Hematopoietic multipotent progenitor cell treated with erythropoietin and hydrocortisone succinate and interleukin-3 and kit ligand, for 15 days (in vitro differentiated cells): Measurements from ENCODE around the gene ASL.
"Not testable (repeated sequence)": the region's sequence is repeated elsewhere in the genome, so short reads cannot be mapped to it uniquely, and the experiment has no call there.

Source experiments
- DNase-seq: peaks from one replicate; pipeline ENCODE4 v3.0.0-alpha.2; 2015; ENCODE audit warnings: low spot score

The ASL gene

DNA sequence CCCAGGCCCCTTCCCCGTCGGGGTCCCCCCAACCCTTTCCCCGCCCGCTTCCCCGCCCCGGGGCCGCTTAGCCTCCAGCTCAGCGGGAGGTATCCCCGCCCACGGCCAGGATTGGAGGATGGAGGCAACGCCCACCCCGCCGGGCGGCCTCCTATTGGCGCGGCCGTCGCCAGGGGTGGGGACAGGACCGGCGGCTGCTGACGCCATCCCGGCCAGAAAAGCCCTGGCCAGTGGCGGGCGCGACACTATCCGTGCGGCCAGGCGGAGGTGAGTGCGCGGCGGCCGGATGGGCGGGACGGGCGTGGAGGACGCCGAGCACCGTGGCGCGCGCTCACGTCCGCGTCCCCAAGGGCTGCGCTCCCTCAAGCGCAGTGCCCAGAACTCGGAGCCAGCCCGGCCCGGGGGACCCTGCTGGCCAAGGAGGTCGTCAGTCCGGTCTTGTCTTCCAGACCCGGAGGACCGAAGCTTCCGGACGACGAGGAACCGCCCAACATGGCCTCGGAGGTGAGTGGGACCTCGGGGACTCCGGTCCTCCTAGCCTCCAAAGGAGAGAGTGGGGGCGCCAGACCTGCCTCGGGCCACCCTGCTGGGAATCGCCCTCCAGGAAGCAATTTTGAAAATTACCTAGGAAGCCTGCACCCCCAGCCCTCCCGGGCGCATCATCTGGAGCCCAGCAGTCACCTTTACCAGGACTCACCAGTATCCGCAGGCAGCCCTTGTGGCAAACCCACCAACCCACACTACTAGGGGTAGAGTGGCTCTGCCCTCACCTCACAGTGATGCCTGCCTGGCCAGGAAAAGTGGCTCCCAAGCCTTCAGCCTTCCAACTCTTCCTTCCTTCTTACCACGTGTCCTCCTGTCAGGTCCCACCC lies at the start of gene ASL:
ASL (plus strand) TSS at position 230 of the 872 bp plus-strand sequence; CDS start at position 493, 263 bp downstream.
- peak; percentile 92 for DNase-seq

DNA sequence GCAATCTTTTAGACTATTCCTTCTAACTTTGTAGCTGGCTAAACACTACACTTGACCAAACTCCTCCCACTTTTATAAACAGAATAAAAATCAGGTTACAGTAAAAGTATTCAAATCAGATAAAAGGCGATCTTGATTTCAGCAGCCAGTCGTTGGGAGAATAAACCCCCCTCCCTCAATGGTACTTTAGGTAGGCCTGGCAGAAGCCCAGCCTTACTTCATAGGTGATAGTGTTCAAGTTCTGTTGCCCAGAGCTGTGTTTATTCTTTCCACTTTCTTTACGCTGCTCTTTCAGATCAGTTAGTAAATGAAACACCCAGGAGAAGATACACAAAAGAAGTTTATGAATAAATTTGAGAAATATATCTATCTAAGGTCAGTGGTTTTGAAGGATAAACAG lies 47.3 kb upstream of the ASL start:
- DNase-seq = not testable (repeated sequence)

DNA sequence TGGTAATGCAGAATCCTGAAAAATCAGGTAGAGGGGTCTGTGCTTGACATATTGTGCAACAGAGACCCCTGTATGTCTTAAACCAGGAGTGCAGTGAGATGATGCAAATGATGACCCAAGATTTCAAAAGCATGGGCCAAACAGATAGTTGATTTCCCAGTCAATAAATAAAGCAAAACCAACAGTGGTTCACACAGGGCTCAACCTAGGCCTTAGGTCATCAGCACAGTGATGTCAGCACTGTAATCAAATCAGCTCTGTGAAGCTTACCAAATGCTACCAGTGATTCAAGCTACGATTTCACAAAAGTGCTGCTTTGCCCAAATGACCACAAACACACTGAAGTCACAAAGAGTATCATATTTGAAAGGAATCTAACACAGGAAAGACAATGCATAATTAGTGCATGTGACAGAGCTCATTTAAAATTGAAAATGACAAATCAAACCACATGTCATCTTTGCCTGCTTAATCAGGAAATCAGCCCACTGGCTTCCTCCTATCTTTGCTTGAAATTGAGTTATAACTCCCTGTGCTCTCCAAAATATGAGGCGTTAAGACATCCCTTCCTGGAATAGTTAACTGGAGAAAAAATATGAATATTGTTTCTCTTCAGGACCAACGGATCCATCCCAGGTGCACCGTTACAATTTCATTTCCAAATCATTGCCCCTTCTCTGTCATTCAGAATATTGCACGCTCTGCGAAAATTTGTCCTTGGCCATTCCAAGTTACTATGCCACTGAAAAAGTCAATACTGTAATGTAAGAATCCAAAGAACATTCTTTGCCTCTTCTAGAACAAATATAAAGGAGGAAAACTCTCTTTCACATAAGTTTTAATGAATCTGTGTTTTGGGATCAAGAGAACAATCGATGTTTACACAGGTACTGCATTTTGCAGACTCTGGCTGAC lies 41.9 kb upstream of the ASL start:
- DNase-seq = no peak

DNA sequence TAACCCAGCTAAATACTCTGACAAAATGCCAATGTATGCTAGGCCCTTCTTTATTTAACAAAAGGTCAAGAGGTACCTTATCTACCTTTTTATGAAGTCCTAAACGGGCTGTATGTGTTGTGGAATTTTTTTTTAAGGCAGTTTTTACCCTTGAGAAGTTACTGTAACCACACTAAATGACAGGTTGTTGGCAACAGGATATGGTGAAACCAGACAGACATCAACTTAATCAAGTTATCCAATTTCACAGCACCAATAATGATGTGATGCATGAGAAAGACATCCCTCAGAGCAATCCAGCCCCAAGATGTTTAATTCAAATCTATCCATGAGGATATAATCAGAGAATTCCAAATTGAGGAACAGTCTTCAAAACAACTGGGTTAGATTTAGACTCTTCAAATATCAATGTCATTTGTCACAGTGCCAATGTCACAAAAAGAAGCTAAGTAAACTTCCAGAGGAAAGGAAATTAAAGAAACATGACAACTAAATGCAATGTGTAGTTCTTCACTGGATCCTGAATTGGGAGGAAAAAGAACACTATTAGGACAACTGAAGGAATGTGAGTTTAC lies 41.1 kb upstream of the ASL start:
- DNase-seq = not testable (repeated sequence)

DNA sequence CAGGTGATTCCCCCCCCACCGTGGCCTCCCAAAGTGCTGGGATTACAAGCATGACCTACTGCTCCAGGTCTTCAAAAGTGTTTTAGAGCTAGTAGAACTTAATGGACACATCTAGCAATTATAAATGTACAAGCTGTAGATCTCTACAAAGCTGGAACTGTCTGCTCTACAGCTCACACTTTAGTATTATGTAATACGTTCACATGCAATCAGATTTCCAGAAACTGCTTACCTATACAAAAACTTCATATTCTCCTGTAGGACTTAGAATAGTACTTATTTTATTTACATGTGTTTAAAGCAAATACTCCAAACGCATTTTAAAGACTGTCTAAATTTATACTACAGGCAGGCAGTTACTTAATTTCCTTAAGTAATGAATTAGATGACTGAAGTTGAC lies 39.2 kb upstream of the ASL start:
- no peak for DNase-seq

DNA sequence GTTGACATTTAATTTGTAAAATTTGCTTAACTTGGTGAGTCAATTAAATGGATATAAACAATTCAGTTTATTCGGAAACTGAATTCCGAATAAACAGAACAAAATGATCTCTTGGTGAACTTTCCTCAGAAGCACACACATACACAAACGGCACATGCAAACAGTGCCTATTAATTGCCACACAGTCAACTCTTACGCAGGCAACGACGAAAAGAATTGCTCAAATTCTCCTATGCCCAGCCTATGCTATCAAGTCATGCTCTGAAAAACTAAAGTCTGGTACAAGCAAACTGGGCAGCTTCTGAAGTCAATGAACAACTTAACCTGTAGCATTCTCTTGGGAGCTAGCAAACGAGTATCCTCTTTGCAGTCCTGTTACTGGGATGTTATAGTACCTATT lies 38.8 kb upstream of the ASL start:
- DNase-seq = no peak

DNA sequence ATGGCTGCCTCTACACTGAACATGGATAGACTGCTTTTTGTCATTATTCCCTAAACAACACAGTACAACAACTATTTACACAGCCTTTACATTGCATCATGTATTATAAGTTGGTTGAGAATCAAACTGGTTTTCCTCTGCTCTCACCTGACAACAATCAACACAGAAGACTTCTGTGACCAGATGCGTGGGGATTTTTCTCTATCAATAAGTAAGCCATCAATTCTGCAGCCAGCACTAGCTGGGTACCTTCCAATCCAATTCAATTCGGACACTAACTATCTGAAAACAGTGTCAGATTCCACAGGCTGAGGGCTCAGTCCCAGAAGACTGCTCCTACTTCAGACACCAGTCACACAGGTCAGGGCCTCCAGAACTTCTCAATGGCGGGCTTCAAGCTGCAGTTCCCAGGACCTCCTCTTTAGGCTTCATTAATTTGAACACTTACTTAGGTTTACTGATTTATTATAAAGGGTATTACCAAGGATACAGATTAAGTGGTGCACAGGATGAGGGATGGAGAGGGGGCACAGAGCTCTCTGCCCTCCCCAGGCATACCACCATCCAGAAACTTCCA lies 36.4 kb upstream of the ASL start:
- no peak for DNase-seq

DNA sequence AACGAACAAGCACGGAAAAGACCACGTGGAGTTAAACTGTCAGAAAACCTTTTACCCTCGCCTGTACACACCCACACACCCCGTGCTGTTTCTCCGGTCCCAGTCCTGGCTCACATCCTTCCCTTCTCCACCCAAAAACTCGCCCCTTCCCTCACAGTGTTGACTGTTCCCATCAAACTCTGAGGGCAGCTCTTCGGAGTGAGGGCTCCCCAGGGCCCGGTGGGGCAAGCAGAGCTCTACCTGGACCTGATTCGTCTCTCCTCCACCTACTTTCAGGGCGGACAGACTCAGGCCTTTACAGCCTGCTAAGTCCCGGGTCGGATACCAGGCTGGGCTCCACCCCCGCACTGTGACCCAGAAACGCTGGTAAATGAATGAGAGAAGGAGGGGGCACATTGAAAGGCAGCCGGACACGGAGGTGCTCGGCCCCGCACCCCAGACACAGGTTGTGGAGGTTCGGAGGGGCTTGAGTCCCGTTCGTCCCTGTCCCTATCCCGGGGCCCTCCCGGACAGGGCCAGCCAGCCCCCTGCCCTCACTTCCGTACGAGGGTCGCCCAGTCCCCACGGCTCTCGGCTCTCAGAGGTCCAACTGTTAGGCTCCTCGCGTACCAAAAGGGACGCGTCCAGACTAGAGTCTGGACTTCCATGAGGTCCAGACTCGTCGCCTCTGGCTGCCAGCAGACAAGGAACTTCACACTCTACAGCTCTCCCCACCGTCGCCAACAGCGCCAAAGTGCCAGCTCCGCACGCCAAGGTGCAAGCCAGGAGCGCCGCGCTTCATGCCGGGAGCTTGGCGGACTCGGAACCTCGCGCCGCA lies 31.7 kb upstream of the ASL start:
- DNase-seq = no peak

DNA sequence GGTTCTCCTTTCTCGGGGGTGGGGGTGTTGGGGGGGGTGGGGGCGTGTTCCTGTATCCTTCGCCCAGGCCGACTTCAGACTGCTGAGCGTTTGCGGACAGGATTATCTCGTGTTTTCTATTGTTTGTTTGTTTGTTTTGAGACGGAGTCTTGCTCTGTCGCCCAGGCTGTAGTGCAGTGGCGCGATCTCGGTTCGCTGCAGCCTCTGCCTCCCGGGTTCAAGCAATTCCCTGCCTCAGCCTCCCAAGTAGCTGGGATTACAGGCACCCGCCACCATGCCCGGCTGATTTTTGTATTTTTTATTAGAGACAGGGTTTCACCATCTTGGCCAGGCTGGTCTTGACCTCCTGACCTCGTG lies 31.1 kb upstream of the ASL start:
- not testable (repeated sequence) for DNase-seq

DNA sequence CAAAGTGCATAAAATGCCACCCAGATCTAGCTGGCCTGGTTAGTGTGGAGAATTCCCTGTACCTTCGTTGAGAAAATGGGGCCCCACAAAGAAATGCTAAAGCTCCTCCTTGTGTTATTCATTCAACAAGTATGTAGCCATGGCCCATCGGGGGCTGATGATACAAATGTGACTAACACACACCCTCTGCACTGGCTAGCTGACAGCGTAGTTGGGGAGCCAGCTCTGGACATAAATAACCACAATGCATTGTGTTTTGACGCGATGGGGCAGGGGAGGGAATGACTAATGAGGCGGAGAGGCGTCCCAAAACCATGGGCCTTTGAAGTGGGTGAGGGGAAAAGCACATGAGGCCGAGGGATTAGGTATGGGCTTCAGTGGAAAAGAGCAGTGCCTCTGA lies 28.2 kb upstream of the ASL start:
- no peak for DNase-seq

DNA sequence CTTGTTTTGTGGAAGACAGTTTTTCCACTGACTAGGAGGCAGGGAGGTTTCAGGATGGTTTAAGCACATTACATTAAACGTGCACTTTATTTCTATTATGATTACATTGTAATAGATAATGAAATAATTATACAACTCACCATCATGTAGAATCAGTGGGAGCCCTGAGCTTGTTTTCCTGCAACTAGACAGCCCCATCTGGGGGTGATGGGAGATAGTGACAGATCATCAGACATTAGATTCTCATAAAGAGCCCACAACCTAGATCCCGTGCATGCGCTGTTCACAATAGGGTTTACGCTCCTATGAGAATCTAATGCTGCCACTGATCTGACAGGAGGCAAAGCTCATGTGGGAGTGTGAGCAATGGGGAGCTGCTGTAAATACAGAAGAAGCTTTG lies 25.7 kb upstream of the ASL start:
- DNase-seq = not testable (repeated sequence)

DNA sequence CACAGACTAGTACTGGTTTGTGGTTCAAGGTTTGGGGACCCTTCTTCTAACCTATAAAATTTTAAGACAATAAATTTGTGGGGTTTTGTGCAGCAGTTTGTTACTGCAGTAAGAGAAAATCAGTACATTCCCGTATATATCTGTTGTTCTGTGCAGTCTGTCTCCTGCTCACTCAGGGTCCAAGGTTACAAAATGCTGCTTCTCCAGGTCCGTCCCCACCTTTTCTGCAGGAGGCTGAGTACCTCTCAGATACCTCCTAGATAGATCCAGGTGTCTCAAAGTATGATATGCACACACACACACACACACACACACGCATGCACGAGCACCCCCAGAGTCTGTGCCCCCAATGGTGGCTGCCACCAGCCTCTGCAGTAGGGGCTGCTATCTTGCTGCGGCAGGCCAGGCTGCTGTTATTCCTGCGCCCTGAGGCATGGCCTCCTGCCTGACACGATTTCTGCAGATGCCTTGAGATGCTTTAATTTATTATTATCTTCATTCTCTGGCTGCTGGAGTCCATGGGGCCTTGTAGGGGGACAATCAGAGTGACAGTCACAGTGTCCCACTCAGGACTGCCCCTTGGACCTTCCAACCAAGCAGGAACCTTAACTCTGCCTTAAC lies 25.2 kb upstream of the ASL start:
- no peak for DNase-seq

DNA sequence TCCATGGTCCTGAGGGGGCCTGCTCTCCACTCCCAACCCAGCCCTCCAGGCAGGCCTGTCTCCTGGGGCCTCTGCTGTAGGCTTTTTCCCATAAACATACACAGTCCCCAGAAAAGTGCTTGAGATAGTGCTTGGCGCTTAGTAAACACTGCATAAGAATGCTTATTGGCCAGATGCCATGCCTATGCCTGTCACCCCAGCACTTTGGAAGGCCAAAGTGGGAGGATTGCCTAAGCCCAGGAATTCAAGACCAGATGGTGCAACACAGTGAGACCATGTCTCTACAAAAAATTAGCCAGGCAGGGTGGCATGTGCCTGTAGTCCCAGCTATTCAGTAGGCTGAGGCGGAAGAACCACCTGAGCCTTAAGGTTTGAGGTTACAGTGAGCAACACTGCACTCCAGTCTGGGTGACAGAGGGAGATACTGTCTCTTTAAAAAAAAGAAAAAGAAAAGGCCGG lies 24.6 kb upstream of the ASL start:
- no peak for DNase-seq

DNA sequence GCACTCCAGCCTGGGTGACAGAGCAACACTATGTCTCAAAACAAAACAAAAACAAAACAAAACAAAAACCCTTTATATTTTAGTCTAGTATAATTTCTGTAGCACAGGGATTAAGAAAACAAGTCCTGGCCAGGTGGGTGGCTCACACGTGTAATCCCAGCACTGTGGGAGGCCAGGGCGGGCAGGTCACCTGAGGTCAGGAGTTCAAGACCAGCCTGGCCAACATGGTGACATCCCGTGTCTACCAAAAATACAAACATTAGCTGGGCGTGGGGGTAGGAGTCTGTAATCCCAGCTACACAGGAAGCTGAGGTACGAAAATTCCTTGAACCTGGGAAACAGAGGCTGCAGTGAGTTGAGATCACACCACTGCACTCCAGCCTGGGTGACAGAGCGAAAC lies 23.2 kb upstream of the ASL start:
- no peak for DNase-seq

DNA sequence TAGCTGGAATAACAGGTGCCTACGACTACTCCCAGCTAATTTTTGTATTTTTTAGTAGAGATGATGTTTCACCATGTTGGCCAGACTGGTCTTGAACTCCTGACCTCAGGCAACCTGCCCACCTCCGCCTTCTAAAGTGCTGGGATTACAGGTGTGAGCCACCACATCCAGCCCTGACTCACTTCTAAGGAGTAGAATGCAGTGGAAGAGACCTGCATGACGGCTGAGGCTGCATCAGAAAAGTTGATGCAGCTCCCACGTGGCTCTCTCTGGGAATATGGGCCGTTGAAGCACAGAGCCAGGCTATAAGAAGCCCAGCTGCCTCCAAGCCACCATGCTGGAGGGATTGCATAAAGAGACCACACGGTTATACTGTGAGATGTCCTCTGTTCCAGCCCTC lies 21.6 kb upstream of the ASL start:
- DNase-seq = no peak

DNA sequence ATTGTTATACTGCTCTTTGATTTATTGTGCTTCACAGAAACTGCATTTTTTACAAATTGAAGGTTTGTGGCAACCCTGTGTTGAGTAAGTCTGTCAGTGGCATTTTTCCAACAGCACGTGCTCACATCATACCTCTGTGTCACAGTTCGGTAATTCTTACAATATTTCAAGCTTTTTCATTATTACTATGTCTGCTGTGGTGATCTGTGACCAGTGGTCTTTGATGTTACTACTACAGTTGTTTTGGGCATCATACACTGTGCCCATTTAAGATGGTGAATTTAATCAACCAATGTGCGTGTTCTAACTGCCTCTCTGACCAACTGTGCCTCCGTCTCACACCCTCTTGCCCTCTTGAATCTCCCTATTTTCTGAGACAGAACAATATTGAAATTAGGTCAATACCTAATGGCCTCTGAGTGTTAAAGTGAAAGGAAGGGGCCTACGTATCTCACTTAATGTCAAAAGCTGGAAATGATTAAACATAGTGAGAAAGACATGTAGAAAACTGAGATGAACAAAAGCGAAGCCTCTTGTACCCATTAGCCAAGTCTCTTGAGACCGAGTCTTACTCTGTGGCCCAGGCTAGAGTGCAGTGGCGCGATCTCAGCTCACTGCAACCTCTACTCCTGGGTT lies 20.2 kb upstream of the ASL start:
- no peak for DNase-seq

DNA sequence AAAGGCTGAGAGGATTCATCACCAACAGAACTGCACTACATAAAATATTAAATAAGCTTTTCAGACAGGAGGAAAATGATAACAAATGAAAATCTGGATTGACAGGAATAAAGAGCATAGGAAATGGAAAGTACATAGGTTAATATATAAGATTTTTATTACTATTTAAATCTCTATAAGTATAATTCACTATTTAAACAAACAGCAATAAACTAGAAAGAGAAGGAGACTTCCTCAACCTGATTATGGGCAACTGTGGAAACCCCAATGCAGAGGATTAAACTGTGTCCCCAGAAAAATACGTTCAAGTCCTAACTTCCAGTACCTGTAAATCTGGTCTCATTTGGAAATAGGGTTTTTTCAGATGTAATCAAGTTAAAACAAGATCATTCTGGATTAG lies 14.8 kb upstream of the ASL start:
- no peak for DNase-seq

DNA sequence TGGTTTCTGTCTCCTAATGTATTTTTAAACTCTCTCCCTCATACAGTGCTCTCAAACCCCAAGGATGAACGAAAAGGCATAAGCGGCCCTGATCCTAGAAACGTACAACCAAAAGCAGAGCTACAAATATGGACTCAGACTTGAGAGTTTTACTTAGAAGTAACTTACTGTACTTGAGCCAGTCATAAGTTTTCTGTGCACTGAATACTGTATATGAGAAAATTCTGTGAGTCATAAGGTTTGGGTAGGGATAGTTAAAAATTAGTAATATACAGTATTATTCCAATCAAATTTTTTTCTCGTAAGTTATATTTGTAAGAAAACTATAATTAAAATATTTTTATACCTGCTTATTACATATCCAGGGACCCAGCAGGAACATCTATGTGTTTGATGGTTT lies 5.9 kb upstream of the ASL start:
- DNase-seq = no peak

DNA sequence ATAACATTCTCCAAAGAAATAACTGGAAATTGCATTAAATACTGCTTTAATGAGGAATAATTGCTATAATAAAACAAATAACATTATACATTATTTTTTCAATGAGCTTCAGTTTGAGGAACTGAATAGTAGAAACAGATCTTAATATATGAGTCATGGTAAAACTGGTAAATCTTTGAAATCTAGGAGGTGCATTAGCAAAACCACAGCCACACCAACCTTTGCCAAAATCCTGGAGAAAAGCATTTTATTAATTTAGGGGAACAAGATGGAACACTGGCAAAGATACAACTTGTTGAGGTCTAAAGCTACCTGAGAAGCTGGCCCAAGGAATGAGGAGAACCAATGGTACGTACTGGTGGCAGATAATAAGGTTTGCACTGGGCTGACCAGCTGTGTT lies 5.4 kb upstream of the ASL start:
- DNase-seq = no peak

DNA sequence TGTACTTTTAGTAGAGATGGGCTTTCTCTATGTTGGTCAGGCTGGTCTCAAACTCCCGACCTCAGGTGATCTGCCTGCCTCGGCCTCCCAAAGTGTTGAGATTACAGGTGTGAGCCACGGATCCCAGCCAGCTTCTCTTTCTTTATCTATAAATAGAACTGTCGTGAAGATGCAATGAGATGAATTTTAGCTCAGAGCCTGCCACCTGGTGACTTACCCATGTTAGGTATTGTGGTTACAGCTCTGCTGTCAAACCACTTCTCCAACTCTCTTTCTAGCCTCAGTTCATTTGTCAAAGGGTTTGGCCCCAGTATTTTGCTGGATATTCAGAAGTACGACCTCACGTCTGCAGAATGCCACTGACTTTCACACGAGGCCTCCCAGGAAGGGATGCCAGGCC lies 3.4 kb upstream of the ASL start:
- DNase-seq = not testable (repeated sequence)
